ENCODE results near the gene CLEC16A. TPM values are rescaled to one million over a fixed set of nuclear protein-coding genes. Genes with fewer than 3 reads are reported as not detected.

The CLEC16A gene
- total RNA-seq, 1 donor from 2014 or later: 34.6 TPM

GRCh38 chr16:11145173-11145818 is 200.9 kb downstream of the CLEC16A start:
- Histone ChIP-seq H3K27me3 (ENCODE audit: low read depth) (no peaks in the 10 kb centered on the region), H3K27ac (no peak overlapping the region), H3K9me3 (no peaks in the 10 kb centered on the region), H3K36me3 (no peaks in the 10 kb centered on the region), H3K4me3 (no peak overlapping the region), H3K4me1 (peaks cover 3% of the 10 kb centered on the region)
- ATAC-seq: peak; percentile 42 to 47
- intact Hi-C loops (cut with DNase I): no loop called here
- TF ChIP-seq CTCF (IDR thresholded peaks at IDR 0.05): no peak
- no peak for DNase-seq

GRCh38 chr16:11145819-11146211 is 201.5 kb downstream of the CLEC16A start:
- H3K27me3 ChIP-seq (ENCODE audit: low read depth): no peaks in the 10 kb centered on the region
- H3K36me3 ChIP-seq: no peaks in the 10 kb centered on the region
- intact Hi-C loops (cut with DNase I): no loop called here
- no peak overlapping the region for H3K27ac ChIP-seq
- no peak overlapping the region for H3K4me3 ChIP-seq
- no peaks in the 10 kb centered on the region for H3K9me3 ChIP-seq
- ATAC-seq: no peak
- no peak for TF ChIP-seq CTCF (IDR thresholded peaks at IDR 0.05)
- DNase-seq: no peak
- H3K4me1 ChIP-seq: no peaks in the 10 kb centered on the region

GRCh38 chr16:11147033-11147753 is 202.8 kb downstream of the CLEC16A start:
- Histone ChIP-seq H3K4me3 (no peak overlapping the region), H3K9me3 (no peaks in the 10 kb centered on the region), H3K27ac (no peak overlapping the region), H3K27me3 (ENCODE audit: low read depth) (no peaks in the 10 kb centered on the region), H3K4me1 (no peaks in the 10 kb centered on the region), H3K36me3 (no peaks in the 10 kb centered on the region)
- no peak for DNase-seq
- ATAC-seq: no peak
- intact Hi-C loops (cut with DNase I): no loop called here
- no peak for TF ChIP-seq CTCF (IDR thresholded peaks at IDR 0.05)

DNA sequence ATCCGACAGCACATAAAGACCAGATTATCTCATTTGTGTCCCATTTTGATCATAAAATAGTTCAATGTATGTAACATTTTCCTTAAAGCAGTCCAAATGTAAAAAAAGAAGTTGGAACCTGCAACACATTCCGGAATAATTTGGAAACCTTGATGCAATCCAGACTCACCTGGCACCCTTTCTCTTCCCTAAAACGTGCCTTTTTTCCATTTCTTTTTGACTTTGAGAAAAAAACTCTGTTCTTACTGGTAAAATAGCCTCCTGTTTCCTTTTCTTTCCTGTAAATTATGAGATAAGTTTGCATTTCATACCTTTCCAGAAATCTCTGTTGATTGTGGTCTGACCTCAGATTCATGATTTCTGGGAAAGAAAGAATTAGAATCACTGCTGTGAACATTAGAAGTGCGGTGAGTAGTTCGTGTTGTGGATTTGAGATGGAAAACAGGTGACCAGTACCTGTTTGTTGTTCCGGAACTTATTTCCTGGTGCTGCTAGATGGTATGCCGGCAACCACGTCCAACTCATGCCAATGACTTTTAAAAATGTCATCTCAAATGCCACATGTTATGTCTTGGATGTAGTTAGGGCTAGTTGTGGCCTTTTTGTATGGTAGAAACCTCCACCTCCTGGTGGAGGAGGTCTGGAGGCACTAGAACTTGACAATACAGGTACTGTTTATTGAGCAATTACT is 203.5 kb downstream of the CLEC16A start:
- DNase-seq (no peak), ATAC-seq (no peak)
- H3K36me3 ChIP-seq: no peaks in the 10 kb centered on the region
- peaks cover 4% of the 10 kb centered on the region for H3K4me1 ChIP-seq
- intact Hi-C loops (cut with DNase I): no loop called here
- no peak overlapping the region for H3K27ac ChIP-seq
- no peaks in the 10 kb centered on the region for H3K27me3 ChIP-seq (ENCODE audit: low read depth)
- no peak for TF ChIP-seq CTCF (IDR thresholded peaks at IDR 0.05)
- H3K9me3 ChIP-seq: no peaks in the 10 kb centered on the region
- H3K4me3 ChIP-seq: no peak overlapping the region

DNA sequence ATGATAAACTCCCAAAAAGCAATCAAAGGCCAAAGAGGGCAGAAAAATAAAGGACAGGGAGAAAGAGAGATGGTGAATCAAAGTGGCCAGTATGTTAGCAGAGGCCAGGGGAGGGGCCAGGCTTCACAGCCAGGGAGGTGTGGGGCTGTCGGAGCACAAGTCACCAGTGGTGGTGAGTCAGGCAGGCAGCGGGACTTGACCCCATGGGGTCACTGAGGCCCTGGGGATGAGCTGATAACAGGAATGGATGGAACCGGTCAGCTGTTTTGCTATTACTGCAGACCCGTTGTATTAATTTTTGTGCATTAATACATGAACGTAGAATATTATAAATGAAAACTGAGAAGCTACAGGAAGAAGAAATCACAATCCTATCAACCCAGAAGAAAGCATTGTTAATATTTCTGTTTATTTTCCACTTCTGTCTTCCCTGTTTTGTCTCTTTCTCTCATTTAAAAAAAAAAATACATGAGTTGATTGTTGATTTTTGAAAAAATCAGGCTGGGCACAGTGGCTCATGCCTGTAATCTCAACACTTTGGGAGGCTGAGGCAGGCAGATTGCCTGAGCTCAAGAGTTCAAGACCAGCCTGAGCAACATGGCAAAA is 204.8 kb downstream of the CLEC16A start:
- Histone ChIP-seq H3K27ac (no peak overlapping the region), H3K4me1 (peaks cover 4% of the 10 kb centered on the region), H3K9me3 (no peaks in the 10 kb centered on the region), H3K27me3 (ENCODE audit: low read depth) (no peaks in the 10 kb centered on the region), H3K36me3 (no peaks in the 10 kb centered on the region), H3K4me3 (no peak overlapping the region)
- no peak for TF ChIP-seq CTCF (IDR thresholded peaks at IDR 0.05)
- ATAC-seq (no peak), DNase-seq (no peak)
- intact Hi-C loops (cut with DNase I): no loop called here

Data from lower lobe of right lung (tissue), 2 donors.